Inflammatory macrophage (primary cell): ENCODE results near the gene DNAJC17.

ENCODE experiments used
- DNase-seq, 2 donors: peaks; one replicate each; pipeline ENCODE4 v3.0.0-alpha.2; 2020 to 2022

DNAJC17 gene

DNA sequence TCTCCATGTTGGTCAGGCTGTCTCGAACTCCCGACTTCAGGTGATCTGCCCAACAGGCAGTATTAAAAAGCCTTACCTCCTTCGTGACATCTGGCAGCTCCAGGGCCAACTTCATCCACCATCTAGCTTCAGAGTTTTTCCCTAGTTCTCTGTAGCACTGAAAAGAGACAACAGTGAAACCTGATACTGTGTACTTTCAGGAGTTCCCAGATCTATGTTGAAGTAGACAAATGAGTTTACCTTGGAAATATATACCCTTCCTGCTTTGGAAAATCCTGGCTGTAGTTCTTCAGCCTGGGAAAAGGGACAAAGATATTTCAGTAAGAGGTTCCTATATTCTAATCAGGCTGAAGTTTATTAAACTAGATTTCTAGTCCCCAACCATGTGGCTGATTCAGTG, 70.2 kb downstream of the DNAJC17 start:
- DNase-seq, result no peak

DNA sequence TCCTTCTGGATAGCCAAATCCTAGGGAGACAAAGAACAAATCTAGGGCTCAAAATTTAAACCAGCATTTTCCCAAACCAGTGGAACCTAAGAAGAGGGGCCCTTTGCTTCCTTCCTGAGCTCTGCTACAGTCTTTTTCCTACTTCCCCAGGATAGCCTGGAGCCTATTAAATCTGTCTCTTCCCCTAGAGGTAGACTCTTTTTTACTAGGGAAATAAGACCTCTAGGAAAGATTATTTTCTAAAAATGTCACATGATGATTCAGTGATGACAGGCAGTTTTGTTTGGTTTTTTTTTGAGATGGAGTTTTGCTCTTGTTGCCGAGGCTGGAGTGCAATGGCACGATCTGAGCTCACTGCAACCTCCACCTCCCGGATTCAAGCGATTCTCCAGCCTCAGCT, 70.7 kb downstream of the DNAJC17 start:
- DNase-seq, result no peak

GRCh38 chr15:40731034-40731433, 76.2 kb downstream of the DNAJC17 start:
- DNase-seq, result no peak

DNA sequence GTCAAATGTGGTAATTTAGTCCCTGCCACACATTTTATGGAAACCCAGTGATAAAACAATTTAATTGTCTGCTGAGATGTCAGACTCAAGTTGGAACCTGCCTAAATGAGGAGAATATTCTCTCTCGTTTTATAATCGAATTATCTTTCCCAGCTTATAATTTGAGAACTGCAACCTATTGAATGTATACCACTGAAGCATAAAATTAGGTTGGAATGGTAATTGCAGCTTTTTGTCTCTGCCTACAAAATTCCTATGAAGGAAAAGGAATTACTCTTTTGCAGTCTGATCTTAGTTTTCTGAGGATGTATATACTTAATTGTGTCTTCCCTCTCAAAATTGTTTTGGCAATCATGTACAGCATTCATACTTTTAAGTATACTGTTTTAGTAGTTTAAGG, 83.4 kb downstream of the DNAJC17 start:
- DNase-seq, result no peak

DNA sequence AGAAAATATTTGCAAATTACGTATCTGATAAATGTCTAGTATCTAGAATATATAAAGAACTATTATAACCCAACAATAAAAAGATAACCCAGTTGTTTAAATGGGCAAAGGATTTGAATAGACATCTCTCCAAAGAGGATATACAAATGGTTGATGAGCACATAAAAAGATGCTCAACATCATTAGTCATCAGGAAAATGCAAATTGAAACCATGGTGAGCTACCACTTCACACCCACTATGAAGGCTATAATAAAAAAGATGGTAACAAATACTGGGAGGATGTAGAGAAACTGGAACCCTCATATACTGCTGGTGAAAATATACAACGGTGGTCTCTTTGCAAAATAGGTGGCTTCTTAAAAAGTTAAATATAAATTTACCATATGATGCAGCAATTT, 84.3 kb downstream of the DNAJC17 start:
- DNase-seq, result no peak

DNA sequence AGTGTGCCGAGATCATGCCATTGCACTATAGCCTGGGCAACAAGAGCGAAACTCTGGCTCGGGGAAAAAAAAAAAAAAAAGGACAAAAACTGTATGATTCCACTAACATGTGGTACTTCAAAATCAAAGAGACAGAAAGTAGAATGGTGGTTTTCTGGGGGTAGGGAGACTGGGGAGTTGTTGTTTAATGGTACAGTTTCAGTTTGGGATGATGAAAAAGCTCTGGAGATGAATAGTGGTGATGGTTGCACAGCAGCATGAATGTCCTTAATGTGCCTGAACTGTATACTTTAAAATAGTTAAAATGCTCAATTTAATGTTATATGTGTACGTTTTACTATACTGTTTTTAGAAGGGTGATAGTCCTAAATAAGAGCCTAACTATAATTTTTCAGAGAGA, 84.9 kb downstream of the DNAJC17 start:
- DNase-seq, result no peak

GRCh38 chr15:40721701-40722100, 85.6 kb downstream of the DNAJC17 start:
- DNase-seq, result peak; percentile 36 to 47

- no peak for DNase-seq
Measured at GRCh38 chr15:40716165-40716564, 91.1 kb downstream of the DNAJC17 start.
